NB4 (cell line): ENCODE measurements around the gene ACSS3.

ENCODE experiments used
- CTCF ChIP-seq: IDR thresholded peaks from one replicate; pipeline ENCODE4 v1.5.1; 2012; ENCODE audit warnings: low read depth, low read length
- MYC ChIP-seq: IDR thresholded peaks from 2 replicates; pipeline ENCODE4 v1.6.1; 2011; ENCODE audit warnings: low read depth, low read length
- POLR2A ChIP-seq: IDR thresholded peaks from 2 replicates; pipeline ENCODE4 v1.6.1; 2011; ENCODE audit warnings: mild to moderate bottlenecking; ENCODE audit not compliant: insufficient read length; ENCODE audit errors: extremely low read depth

GRCh38 chr12:81147292-81147919 lies 69.5 kb downstream of the ACSS3 start:
- TF ChIP-seq CTCF (no peak), MYC (no peak), POLR2A (no peak)
